ENCODE data around the gene PHACTR1.
A peak's percentile ranks its signal among the peaks of the same experiment; 100 is the strongest.

The PHACTR1 gene

DNA sequence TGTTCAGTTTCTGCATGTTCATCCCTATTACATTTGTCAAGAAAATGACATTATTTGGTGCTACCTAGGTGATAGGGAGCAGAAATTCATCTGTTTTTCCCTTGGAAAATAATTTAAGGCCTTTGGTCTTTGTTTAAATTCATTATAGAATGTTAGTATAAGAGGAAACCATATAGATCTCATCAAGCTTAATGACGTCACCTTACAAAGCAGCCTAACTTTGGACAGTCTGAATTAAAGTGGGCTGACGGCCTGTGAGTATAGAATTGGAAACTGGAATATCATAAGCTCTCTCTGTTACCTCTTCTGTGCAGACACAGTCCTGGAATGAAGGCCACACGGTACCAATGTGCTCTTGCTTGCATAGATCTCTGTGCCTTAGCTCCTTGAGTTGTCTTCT lies 503.7 kb downstream of the PHACTR1 start:
- no peak overlapping the region for H3K4me3 ChIP-seq (ENCODE audit: low read depth, low read length)
- TF ChIP-seq, protein P1, sequence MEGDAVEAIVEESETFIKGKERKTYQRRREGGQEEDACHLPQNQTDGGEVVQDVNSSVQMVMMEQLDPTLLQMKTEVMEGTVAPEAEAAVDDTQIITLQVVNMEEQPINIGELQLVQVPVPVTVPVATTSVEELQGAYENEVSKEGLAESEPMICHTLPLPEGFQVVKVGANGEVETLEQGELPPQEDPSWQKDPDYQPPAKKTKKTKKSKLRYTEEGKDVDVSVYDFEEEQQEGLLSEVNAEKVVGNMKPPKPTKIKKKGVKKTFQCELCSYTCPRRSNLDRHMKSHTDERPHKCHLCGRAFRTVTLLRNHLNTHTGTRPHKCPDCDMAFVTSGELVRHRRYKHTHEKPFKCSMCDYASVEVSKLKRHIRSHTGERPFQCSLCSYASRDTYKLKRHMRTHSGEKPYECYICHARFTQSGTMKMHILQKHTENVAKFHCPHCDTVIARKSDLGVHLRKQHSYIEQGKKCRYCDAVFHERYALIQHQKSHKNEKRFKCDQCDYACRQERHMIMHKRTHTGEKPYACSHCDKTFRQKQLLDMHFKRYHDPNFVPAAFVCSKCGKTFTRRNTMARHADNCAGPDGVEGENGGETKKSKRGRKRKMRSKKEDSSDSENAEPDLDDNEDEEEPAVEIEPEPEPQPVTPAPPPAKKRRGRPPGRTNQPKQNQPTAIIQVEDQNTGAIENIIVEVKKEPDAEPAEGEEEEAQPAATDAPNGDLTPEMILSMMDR (IDR thresholded peaks at IDR 0.05; ENCODE audit: insufficient read depth, low read depth, low read length, missing control alignments), result no peak
- DNase-seq (ENCODE audit: low read depth), result no peak

- no peak overlapping the region for H3K4me3 ChIP-seq (ENCODE audit: low read depth, low read length)
- no peak for DNase-seq (ENCODE audit: low read depth)
- TF ChIP-seq, protein P1 (IDR thresholded peaks at IDR 0.05; ENCODE audit: insufficient read depth, low read depth, low read length, missing control alignments), result no peak
Measured at GRCh38 chr6:13222048-13222447, 505.5 kb downstream of the PHACTR1 start.

DNA sequence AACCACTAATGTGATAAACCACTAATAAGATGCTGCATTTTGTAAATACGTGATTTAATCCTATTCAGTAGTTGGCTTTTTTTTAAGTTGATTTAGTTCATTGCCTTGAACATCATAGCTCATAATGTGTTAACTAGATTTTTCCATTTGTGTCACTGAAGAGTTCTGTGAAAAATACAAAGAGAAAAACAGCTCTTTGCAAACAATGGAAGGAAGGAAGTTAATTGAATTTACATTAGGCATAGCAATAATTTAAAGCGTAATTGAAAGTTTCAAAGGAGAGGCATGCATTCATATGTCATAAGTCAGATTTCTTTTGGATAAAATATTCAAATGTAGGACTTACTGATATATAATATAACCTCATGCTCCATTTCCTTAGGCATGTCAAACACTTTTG lies 509.5 kb downstream of the PHACTR1 start:
- DNase-seq (ENCODE audit: low read depth), result no peak
- TF ChIP-seq, protein P1 (IDR thresholded peaks at IDR 0.05; ENCODE audit: insufficient read depth, low read depth, low read length, missing control alignments), result no peak
- H3K4me3 ChIP-seq (ENCODE audit: low read depth, low read length), result no peak overlapping the region

DNA sequence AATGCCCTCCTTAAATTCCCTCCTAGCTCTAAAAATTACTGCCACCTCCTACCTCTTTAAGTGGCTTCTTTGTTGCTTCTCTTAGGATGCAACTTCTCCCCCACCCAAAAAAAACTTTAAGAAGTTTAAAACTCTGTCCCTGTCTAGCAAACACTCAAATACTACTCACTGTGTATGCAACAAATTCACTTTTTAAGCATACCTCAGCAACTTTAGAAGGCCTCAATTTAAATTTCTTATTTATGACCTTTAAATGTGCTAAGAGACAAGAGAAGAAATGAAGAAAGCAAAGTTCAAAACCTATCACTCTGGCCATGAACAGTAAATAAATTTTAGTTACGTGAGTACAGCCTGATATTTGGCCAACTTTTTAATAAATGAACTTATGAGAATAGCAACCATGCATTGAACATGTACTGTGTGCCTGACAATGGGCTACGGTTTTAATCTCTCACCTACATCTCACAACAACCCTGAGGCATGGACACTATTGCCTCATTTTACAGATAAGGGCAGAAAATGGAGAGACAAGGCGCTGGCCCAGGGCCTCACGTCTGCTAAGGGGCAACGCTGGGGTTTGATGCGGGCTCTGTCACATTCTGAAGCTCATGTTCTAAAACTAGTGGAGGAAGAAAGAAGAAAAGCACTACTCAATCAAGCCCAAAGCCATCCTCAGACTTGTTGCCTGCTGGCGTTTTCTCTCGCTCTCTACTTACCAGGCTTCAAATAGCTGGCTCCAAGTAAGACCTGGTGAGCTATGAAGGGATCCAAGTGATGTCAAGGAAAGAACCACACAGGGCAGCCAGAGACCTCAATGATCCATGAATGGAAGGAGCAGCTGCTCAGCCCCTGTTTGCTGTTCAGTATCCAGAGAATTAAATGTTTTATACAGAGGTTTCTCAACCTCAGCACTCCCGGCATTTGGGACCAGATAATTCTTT lies 512.0 kb downstream of the PHACTR1 start:
- peak overlapping the region; percentile 45; the same call in 1 of the 2 replicates for H3K4me3 ChIP-seq (ENCODE audit: low read depth, low read length)
- TF ChIP-seq, protein P1 (IDR thresholded peaks at IDR 0.05; ENCODE audit: insufficient read depth, low read depth, low read length, missing control alignments), result no peak
- DNase-seq (ENCODE audit: low read depth), result no peak

DNA sequence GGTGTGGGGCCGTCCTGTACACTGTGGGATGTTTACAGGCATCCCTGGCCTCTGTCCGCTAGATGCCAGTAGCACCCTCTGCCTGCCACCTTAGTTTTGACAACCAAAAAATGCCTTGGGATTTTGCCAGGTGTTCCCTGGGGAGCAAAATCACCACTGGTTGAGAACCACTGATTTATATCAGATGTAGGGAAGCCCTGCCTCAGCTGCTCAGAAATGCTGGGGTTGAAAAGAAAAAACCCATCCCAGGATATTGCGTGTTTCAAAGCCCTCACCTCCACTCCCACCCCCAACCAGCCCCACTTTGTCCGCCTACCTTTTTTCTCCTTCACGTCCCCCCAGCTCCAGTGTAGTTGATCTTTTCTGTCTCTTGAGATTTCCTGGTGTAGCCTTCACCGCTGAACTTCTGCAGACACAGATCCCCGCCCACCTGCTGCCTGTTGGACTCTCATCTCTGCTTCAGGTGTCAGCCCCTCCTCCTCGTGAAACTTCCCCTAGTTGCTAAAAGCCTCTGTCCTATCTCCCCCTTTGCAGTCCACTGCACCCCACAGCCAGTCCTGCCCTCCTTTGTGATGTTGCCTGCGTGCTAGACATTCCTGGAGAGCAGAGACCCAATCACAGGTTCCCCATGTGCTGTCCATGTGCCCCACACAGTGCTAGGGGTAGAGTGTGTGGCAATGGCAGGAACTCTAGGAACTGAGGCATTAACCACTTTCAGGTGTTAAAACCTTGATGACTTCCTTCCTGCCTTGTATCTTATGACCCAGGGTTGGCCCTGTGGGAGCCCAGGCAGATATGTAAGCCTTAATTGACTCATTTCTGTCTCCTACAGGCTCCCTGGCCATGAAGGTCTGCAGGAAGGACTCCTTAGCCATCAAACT lies 512.9 kb downstream of the PHACTR1 start:
- TF ChIP-seq, protein P1 (IDR thresholded peaks at IDR 0.05; ENCODE audit: insufficient read depth, low read depth, low read length, missing control alignments), result peak; percentile 68
- peak overlapping the region; percentile 45 for H3K4me3 ChIP-seq (ENCODE audit: low read depth, low read length)
- peak; percentile 87 for DNase-seq (ENCODE audit: low read depth)

DNA sequence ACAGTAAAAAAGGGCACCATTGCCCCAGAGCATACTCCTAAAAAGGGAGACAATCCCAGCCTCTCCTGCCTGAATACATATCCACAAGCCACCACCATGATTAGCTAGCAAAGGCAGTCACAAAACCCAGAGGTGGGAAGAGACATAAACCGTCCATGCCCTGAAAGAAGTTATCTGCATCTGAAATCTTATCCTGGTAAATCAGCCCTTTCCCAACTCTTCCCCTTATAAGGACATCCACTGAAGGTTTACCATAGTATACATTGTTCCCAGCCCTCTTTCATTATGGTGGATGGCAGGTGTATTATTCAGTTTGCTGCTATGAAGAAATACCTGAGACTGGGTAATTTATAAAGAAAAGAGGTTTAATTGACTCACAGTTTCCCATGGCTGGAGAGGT lies 516.5 kb downstream of the PHACTR1 start:
- TF ChIP-seq, protein P1 (IDR thresholded peaks at IDR 0.05; ENCODE audit: insufficient read depth, low read depth, low read length, missing control alignments), result no peak
- H3K4me3 ChIP-seq (ENCODE audit: low read depth, low read length), result no peak overlapping the region
- DNase-seq (ENCODE audit: low read depth), result no peak

Measured in GM12865 (cell line).